Glomerular visceral epithelial cell (primary cell): ENCODE results near the gene PLEKHG7.
A peak's percentile ranks its signal among the peaks of the same experiment; 100 is the strongest.
"Not testable (repeated sequence)": the region's sequence is repeated elsewhere in the genome, so short reads cannot be mapped to it uniquely, and the experiment has no call there.

ENCODE experiments used
- DNase-seq: peaks from one replicate; pipeline ENCODE4 v3.0.0-alpha.2; 2016; ENCODE audit errors: extremely low spot score

PLEKHG7 gene, protein sequence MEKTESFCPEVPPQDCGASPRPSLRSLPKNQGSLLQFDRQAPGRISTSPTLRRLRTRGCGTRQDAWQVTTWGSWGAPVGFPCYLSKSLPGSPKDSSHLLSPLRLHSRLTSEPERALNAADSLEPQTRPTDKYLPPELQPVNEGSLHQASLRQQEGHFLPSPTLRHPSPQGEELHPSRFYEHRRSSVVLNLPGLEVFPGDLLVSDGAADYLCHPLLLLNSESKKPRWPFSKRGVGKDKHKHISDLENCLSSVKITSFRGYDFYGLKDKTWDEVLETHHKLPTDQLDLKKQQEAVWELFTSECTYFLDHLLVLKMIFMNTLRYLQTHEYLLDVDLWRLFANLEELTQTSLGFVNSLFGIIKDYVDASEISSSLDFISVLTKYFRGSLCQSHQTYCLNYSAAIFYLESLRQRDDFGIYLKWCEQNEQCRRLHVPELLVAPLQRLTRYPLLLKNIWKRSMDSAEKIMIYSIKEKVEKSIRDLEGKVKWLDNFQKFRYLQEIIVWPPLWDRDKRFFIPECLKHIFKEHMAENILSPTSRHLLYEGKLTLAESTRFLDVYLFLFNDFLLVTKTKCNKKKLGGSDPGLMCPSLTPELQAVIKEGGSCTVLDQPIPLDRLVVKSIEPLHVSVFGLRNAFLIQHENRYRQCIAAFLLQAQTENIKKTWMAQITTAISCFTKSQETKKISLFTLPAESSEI

DNA sequence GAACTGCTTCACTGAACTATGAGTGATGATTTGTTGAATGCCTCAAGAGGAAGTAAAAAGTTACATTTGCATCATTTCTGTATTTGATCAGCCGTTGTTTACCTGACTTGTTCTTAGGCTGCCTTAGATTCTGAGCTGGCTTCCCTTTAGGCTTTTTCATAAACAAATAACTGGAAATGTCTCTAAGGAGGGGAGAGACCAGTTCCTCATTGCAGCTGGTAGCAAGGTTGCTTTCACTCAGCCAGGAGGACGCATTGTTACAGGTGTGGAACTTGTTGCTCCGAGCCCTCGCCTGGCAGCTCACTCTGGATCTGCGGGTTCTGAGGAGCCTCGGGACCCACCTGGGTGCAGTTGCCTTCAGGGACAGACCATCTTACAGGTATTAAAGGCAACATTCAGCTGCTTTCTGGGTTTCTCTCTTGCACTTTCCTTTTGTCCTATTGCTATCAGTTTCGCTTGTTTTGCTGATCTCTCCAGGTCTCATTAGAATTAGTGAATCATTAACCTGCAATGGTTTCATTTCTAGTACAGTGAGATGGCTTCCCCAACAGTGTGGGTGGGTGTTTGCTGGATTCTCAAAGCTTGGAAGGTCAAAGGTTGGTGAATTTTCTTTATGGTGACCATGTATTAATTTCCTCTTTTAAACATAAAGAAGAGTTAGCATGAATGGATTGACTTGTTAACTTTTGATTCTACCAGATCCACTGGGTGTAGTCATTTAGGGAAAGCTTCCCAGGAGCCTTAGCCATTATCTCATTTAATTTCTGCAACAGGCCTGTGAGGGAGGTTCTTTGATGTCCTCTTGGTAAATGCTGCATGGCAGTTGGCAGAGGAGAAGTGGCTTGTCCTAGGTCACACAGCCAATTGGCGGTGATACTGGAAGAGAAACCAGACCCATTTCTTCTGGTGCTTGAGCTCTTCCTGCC, at the start of gene PLEKHG7:
TSS of gene PLEKHG7 (plus strand) at position 236 of the 926 bp plus-strand sequence. CDS start 3,643 bp downstream, outside the sequence.
- DNase-seq, result peak; percentile 17

DNA sequence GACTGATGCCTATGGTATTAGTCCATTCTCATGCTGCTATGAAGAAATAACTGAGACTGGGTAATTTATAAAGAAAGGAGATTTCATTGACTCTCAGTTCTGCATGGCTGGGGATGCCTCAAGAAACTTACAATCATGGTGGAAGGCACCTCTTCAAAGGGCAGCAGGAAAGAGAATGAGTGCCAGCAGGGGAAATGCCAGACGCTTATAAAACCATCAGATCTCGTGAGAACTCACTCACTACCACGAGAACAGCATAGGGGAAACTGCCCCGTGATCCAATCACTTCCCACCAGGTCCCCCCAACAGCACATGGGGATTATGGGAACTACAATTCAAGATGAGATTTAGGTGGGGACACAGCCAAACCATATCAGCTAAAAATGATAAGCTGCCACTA, 48.5 kb upstream of the PLEKHG7 start:
- not testable (repeated sequence) for DNase-seq

DNA sequence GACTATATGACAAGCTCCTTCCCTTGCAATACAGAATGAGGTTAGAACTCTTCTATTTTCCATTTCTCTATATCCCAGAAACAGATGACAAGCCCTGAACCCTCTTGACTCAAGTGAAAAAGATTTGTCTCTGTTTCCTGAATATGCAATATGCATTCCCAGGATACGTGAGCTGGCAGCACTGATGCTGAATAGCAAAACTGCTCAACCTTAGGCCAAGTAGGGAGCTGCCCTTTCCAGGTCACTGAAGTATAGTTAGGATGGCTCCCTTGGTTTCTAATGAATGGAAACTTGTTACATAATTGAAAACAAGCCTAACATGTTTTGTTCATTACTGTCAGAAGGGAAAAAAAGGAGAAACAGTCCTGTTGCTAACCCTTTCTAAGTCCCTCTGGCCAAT, 47.9 kb upstream of the PLEKHG7 start:
- DNase-seq, result no peak

DNA sequence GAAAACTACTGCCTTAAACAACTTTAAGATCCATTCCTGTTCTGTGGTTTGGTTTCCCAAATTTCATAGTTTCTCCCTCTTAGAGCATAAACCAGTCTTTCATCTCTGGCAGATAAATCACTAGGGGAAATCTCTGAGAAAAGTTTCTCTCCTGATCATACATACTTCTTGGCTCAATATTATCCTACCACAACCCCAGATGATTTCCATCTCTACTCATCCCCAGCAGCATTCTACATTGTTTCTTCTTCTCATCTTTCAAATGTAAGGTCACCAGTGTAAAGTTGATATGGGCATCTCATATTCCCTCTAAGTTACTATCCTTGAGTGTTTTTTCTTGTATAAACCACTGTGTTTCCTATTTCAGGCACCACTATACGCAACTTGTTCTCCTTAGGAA, 45.9 kb upstream of the PLEKHG7 start:
- DNase-seq, result no peak

DNA sequence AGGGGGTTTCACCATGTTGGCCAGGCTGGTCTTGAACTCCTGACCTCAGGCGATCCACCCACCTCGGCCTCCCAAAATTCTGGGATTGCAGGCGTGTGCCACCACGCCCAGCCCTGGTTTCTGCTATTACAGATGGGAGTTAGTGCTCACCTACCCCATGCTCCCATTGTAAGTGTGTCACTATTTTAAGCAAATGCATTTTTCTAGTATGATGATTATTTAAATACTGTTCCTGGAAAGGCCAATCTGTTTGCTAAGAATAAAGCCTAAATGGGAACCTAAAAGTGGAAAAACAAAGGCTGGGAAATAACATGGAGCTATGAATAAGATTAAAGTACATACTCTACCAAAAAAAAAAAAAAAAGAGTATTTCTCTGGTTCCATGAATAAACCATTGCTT, 45.0 kb upstream of the PLEKHG7 start:
- no peak for DNase-seq

DNA sequence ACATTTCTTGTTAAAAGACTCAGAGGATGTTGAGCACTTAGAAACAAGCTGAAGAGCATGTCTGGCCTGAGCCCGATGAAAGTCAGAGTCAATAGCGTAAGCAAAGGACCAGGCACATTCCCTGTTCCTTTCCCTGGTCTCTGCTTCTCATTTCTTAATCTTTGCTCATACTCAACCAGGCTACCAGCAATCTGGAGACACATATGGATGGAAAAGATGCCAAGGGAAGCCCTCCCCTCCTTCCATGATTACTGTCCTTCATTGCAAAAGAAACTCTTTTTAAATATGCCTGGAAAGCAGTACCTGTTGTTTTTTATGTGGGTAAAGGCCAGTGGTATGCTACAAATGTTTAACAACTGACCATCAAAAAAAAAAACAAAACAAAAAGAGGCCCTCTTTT, 44.2 kb upstream of the PLEKHG7 start:
- no peak for DNase-seq

GRCh38 chr12:92661269-92661668, 41.5 kb upstream of the PLEKHG7 start:
- DNase-seq, result no peak

- DNase-seq, result no peak
Observed at GRCh38 chr12:92665496-92665895, 37.3 kb upstream of the PLEKHG7 start.

DNA sequence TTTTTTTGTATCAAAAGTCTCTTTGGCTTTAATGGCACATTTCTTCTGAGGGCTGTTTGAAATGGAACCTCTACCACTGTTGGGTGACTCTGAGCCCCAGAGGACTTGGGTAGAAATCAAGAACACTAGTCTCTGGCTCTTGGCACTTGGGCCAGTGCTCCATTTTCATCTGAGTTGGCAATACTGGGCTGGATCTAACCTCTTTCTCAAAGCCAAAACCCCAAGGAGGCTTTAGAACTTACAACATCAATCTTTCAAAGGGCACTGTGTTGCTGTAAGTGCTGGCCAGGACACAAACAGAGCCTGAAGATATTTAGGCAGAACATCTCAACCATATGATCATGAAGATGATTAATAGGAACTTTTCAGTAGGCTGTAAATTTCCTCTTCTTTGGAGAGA, 34.0 kb upstream of the PLEKHG7 start:
- no peak for DNase-seq

GRCh38 chr12:92671524-92671923, 31.3 kb upstream of the PLEKHG7 start:
- not testable (repeated sequence) for DNase-seq

DNA sequence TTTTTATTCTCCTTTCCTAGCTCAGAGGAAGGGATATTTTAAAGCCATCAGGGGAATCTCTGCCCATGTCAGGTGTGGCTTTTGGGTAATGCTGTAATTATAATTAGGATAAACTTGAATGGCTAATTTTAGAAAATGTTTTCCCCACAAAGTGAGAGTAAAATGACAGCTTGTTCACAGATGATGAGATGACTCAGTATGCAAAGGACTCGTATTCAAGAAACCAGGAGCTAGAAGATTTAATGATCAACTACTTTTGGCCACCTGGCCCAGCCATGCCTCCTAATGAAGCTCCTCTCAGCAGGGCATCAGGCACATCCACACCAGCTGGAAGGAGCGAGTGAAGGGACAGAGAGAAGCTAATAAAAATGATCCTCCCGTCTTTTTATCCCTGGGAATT, 29.0 kb upstream of the PLEKHG7 start:
- DNase-seq, result no peak

DNA sequence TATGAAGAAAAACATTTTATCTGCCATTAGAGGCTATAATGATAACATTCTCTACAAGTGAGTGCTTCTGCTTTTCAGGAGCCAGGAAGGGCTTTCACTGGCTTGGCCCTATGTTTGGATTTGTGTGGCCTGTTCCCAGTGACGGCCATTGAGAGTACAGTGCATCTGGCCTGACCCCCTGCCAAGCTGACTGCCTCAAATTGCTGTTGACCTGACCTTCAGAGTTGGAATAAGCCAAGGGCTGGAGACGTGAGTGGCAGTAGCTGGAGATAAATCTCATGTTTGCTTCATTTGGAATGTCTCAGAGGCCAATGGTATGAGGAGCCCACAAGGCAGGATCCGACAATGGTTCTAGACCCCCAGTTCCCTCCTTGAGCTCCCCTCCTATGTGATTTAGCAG, 28.3 kb upstream of the PLEKHG7 start:
- no peak for DNase-seq

GRCh38 chr12:92675092-92675865, 27.5 kb upstream of the PLEKHG7 start:
- no peak for DNase-seq

GRCh38 chr12:92676710-92677109, 26.1 kb upstream of the PLEKHG7 start:
- no peak for DNase-seq

GRCh38 chr12:92690601-92691000, 12.2 kb upstream of the PLEKHG7 start:
- DNase-seq, result no peak

DNA sequence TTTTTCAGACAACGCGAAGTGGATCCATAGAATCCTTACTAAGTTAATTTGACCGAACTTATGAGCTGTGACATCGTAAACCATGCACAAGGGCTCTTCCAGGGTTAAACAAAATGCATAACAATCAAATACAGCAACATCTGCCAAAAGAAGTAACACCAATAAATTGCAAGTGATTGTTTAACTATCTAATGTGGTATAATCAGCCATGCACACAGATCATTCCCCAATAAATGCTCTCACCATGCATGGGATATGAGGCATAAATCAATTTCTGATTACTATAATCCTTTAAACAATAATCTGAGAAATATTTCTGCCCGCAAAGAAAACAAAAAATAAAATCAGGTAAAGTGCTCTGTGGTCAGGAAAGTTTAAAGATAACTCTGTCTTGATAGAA, 7.7 kb upstream of the PLEKHG7 start:
- no peak for DNase-seq

DNA sequence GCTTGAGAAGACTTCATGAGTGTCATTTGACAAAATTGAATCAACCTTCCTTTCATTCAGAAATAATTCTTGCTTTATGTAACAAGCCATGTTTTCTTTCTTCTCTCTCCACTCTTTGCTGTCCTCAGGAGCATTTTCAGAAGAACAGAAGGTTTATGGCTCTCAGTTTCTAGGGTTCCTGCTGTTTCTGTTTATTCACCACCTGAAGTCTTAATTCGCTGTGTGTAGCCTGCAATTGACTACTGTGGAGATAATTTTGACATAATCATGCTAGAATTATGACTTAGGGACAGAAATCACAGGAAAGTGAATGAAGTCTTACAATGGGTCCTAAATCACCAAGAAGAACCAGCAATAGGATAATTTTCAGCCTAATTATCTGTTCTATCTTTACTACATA, 7.2 kb upstream of the PLEKHG7 start:
- no peak for DNase-seq

- no peak for DNase-seq
Observed at GRCh38 chr12:92696216-92696615, 6.6 kb upstream of the PLEKHG7 start.

DNA sequence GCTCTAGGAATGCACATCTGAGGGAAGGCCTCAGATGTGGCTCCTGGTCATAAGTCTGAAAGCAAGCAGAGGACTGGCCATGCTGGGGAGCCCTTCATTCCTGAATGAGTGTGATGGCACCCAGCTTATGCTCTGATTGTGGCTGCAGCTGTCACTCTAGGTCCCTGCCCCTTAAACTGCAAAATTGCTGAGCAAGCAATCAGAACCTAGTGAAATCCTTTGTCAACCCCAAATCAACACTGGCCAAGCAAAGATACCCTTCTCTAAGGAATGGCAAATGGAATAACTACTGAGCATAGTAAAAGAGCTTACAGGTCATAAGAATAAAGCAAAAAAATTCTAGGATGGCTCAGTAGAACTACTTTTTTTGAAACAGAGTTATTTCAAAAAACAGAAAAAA, 4.3 kb upstream of the PLEKHG7 start:
- no peak for DNase-seq

- no peak for DNase-seq
Observed at GRCh38 chr12:92701441-92701840, 1.3 kb upstream of the PLEKHG7 start.

GRCh38 chr12:92703786-92704185, 997 bp downstream of the PLEKHG7 start:
- no peak for DNase-seq
